ENCODE results near the gene BUB1B. TPM values are rescaled to one million over a fixed set of nuclear protein-coding genes. Genes with fewer than 3 reads are reported as not detected.

BUB1B gene
- total and polyA plus RNA-seq, 9 of the 15 experiments (the other 6 are each of a cell fraction or from before 2014, with no cell fraction given) = 28.7 to 113 (median 82.2) TPM

DNA sequence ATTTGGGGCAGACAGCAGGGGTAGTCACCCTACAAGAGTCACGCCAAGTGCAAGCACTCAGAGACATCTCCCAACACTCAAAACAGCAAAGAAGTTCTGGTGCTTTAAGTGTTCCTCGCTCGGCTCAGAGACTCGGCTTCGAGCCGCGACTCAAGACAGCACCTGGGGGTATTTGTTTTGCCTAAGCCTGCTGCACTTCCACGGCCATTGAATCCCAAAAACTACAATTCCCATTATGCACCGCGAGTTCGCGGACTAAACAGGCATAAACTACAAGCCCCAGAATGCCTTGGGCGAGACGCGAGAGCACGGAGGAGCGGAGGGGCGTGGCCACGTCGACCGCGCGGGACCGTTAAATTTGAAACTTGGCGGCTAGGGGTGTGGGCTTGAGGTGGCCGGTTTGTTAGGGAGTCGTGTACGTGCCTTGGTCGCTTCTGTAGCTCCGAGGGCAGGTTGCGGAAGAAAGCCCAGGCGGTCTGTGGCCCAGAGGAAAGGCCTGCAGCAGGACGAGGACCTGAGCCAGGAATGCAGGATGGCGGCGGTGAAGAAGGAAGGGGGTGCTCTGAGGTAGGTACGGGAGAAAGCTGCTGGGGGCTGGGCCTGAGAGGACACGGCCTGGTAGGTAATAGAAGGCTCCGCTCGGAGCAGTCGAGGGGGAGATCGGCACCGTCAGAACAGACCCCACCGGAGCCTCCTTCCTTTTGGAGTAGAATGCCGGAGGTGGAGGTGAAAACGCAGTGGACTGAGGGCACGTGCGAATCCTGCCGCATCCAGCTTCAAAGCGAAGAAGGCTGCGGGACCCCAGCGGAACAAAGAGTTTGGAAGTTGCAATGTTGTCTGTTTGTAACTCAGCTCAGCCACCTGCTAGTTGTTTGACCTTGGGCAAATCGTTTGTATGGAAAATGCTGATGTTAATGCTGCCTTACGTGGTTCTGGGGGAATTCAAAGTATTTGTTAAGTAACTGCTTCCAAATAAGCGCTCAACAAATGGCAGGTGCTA lies at the start of gene BUB1B (continued):
- TF ChIP-seq PHTF2 (CRISPR knock-in tag; IDR thresholded peaks at IDR 0.05) (0 out of 2 replicates have a peak, but pooled peaks have one; percentile 43), NR2C1 (IDR thresholded peaks at IDR 0.05) (no peak), NR2C1 (tag; IDR thresholded peaks at IDR 0.05) (peak; percentile 84), BHLHE40 (IDR thresholded peaks at IDR 0.05; ENCODE audit: low read length) (peak; percentile 70), GABPB2 (CRISPR knock-in tag; conservative IDR thresholded peaks at IDR 0.05) (no peak), CC2D1A (IDR thresholded peaks at IDR 0.05) (peak; percentile 85), TCF7 (IDR thresholded peaks at IDR 0.05; ENCODE audit: borderline replicate concordance) (peak; percentile 21; the same call in 1 of the 2 replicates), YY1 (IDR thresholded peaks at IDR 0.05; ENCODE audit: borderline replicate concordance in 1 of 3, control insufficient read depth in 1 of 3, extremely low read depth in 1 of 3, insufficient read depth in 3 of 3, insufficient read length in 1 of 3, insufficient replicate concordance in 2 of 3, low read depth in 1 of 3, low read length in 2 of 3) (peak; percentile 45 to 87 (median 84)), TGIF2 (CRISPR knock-in tag; IDR thresholded peaks at IDR 0.05) (no peak), MYBL2 (IDR thresholded peaks at IDR 0.05; ENCODE audit: low read depth) (peak; percentile 100), MYBL2 (CRISPR knock-in tag; IDR thresholded peaks at IDR 0.05; ENCODE audit: borderline replicate concordance) (peak; percentile 96; the same call in 1 of the 2 replicates), HMGN3 (IDR thresholded peaks at IDR 0.05; ENCODE audit: borderline replicate concordance, extremely low read depth, insufficient read length, low read depth, low read length) (peak; percentile 38), SMARCE1 (IDR thresholded peaks at IDR 0.05) (peak; percentile 24; the same call in 1 of the 2 replicates), FOXK2 (conservative IDR thresholded peaks at IDR 0.05 in 1 of 2, IDR thresholded peaks at IDR 0.05 in 1 of 2; ENCODE audit: low read depth in 2 of 2) (peak; percentile 58 to 77; a peak in 2 of 4 replicates), POLR2B (IDR thresholded peaks at IDR 0.05; ENCODE audit: low read depth, partially characterized antibody) (peak; percentile 89), LCOR (CRISPR knock-in tag; IDR thresholded peaks at IDR 0.05) (peak; percentile 94), ZNF143 (CRISPR knock-in tag; IDR thresholded peaks at IDR 0.05) (peak; percentile 100)
- TF ChIP-seq, protein P1, sequence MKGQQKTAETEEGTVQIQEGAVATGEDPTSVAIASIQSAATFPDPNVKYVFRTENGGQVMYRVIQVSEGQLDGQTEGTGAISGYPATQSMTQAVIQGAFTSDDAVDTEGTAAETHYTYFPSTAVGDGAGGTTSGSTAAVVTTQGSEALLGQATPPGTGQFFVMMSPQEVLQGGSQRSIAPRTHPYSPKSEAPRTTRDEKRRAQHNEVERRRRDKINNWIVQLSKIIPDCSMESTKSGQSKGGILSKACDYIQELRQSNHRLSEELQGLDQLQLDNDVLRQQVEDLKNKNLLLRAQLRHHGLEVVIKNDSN (CRISPR knock-in tag; IDR thresholded peaks at IDR 0.05) = no peak; the same call in 1 of the 2 replicates
- TF ChIP-seq, protein P2, sequence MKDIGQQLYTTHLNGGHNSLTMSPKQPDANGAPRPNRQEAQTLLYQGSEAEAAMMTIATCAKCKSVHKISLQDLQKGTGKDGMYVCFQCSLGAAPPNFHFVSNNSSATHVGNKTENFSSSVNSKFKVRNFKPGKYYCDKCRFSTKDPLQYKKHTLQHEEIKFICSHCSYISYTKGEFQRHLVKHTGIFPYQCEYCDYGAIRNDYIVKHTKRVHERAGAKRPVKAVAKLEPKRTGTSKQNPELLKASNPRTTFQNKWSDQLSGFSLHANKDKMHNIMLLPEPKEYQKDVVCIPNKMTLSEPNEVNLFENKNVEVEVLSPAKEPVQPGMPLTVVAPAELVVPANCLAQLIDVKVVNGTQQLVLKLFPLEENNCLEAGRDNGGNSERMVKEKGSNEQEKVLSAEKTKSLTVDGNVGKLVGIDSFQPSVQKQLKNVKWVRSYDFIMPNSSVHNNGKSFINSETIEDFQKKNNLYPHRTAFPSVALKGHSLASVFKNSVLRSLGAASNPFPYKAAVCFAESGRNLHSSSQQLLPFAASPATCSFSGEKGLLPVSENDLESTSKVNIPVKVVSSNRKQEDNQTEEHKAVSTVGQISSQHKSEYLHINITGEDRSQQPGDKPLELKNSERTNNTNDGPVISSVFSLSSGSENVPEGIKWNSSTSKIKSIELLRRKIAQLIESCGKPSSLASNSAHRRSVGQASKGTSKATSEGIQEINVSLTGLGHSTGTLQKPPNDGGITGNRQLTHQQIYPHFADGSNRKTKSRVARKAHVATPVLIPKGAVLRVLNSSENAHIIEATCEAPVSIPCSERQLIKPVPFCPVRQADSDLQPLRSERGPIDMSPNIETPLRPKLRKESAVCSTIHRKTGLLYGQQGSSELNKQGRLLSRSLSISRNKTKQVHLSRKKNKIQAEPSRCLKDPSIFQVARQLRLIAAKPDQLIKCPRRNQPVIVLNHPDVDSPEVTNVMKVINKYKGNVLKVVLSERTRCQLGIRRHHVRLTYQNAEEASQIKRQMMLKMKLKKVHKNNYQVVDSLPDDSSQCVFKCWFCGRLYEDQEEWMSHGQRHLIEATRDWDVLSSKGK (CRISPR knock-in tag; IDR thresholded peaks at IDR 0.05) = no peak
- TF ChIP-seq, protein P3, sequence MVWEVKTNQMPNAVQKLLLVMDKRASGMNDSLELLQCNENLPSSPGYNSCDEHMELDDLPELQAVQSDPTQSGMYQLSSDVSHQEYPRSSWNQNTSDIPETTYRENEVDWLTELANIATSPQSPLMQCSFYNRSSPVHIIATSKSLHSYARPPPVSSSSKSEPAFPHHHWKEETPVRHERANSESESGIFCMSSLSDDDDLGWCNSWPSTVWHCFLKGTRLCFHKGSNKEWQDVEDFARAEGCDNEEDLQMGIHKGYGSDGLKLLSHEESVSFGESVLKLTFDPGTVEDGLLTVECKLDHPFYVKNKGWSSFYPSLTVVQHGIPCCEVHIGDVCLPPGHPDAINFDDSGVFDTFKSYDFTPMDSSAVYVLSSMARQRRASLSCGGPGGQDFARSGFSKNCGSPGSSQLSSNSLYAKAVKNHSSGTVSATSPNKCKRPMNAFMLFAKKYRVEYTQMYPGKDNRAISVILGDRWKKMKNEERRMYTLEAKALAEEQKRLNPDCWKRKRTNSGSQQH (CRISPR knock-in tag; IDR thresholded peaks at IDR 0.05) = peak; percentile 77; the same call in 1 of the 2 replicates

Data from K562 (cell line).